GM12891 (cell line): Measurements from ENCODE around the gene WDFY2.

Experiments
- PAX5 ChIP-seq: IDR thresholded peaks from 2 replicates; pipeline ENCODE4 v1.6.1; 2011; ENCODE audit warnings: low read length, moderate library complexity, mild to moderate bottlenecking; ENCODE audit not compliant: insufficient read depth, severe bottlenecking
- POLR2A ChIP-seq: IDR thresholded peaks from 2 replicates; pipeline ENCODE4 v1.6.1; 2011; ENCODE audit warnings: low read depth, low read length, control low read depth
- POLR2AphosphoS5 ChIP-seq: IDR thresholded peaks from 2 replicates; pipeline ENCODE4 v1.6.1; 2011; ENCODE audit warnings: low read depth, low read length, control low read depth
- SPI1 ChIP-seq: IDR thresholded peaks from 2 replicates; pipeline ENCODE4 v1.6.1; 2011; ENCODE audit warnings: low read depth, low read length, control low read depth
- TAF1 ChIP-seq: IDR thresholded peaks from 2 replicates; pipeline ENCODE4 v1.6.1; 2011; ENCODE audit warnings: low read depth, low read length, control low read depth

- no peak for TF ChIP-seq POLR2A
- no peak for TF ChIP-seq POLR2AphosphoS5
- no peak for TF ChIP-seq TAF1
- no peak for TF ChIP-seq SPI1
- no peak for TF ChIP-seq PAX5
Observed at GRCh38 chr13:51542346-51543242, 41.7 kb upstream of the WDFY2 start.
